K562 (cell line): ENCODE measurements around the gene SCARB2. TPM values are rescaled to one million over a fixed set of nuclear protein-coding genes. Genes with fewer than 3 reads are reported as not detected.
A peak's percentile ranks its signal among the peaks of the same experiment; 100 is the strongest.

Experiments used
- FOXJ2 ChIP-seq: fragments of 200-800 bp; sonication (Bioruptor generic); IDR thresholded peaks from 2 replicates; pipeline ENCODE4 v1.6.1; 2016; ENCODE audit warnings: missing genetic modification characterization, missing compliant biosample characterization
- MGA ChIP-seq: fragments of 450-650 bp; IDR thresholded peaks from 2 replicates; pipeline ENCODE4 v1.6.1; 2016; ENCODE audit warnings: mild to moderate bottlenecking, moderate library complexity
- SMC3 ChIP-seq: conservative IDR thresholded peaks from 2 replicates; pipeline ENCODE4 v1.6.1; 2011; ENCODE audit warnings: low read depth, low read length, improper control_type of control experiment; ENCODE audit not compliant: insufficient read depth
- TAF15 ChIP-seq: fragments of 200-400 bp; formaldehyde crosslinking; IDR thresholded peaks from 2 replicates; pipeline ENCODE4 v1.6.1; 2017; ENCODE audit warnings: mild to moderate bottlenecking, low read depth, low read length, moderate library complexity
- ZKSCAN3 ChIP-seq: fragments of 250-450 bp; sonication (Bioruptor Pico); IDR thresholded peaks from 2 replicates; pipeline ENCODE4 v1.4.0; 2020
- ZNF407 ChIP-seq: fragments of 450-650 bp; IDR thresholded peaks from 2 replicates; pipeline ENCODE4 v1.6.1; 2016; ENCODE audit warnings: low read depth
- ZSCAN29 ChIP-seq: fragments of 450-650 bp; IDR thresholded peaks from 2 replicates; pipeline ENCODE4 v1.6.1; 2017
- polyA plus RNA-seq, 8 experiments: library from polyadenylated mRNA; depleted of rRNA in 4 of 8; stranded (reverse) in 5 of 8; unstranded in 3 of 8; fragments of >200 nt; fragmentation: Nextera tagmentation in 2 of 8; fragmentation: Illumina TruSeq in 1 of 8; extraction: Ambion mirVana in 2 of 8; extraction: Trizol in 1 of 8; gene quantifications; 2 replicates each; pipeline versions ENCODE4 v1.2.1 to v1.2.3, GENCODE V29; 2011 to 2014; ENCODE audit warnings: inconsistent platforms in 1 of 8, missing spikeins in 1 of 8
- total RNA-seq, 7 experiments: library from RNA; depleted of rRNA in 6 of 7; stranded (reverse); fragments of >200 nt in 6 of 7; fragmentation: Illumina TruSeq in 2 of 7; extraction: Trizol in 2 of 7; gene quantifications; 2 replicates each; pipeline versions ENCODE4 v1.2.1 to v1.2.3, GENCODE V29; 2011 to 2021; ENCODE audit warnings: low replicate concordance in 1 of 7

SCARB2 gene
- total and polyA plus RNA-seq, 9 of the 15 experiments (the other 6 are each of a cell fraction or from before 2014, with no cell fraction given): 6.1 to 25.8 (median 17.8) TPM

GRCh38 chr4:76251441-76252270 lies 38.0 kb upstream of the SCARB2 start, which contains the start of gene FAM47E (continued):
- TF ChIP-seq ZKSCAN3: no peak
- peak; percentile 60; the same call in 1 of the 2 replicates for TF ChIP-seq ZNF407
- 0 out of 2 replicates have a peak, but pooled peaks have one; percentile 7 for TF ChIP-seq SMC3
- peak; percentile 66; the same call in 1 of the 2 replicates for TF ChIP-seq MGA
- TF ChIP-seq FOXJ2: 0 out of 2 replicates have a peak, but pooled peaks have one; percentile 32
- no peak for TF ChIP-seq ZSCAN29
- TF ChIP-seq TAF15: no peak
